Panc1 (cell line): Measurements from ENCODE around the gene POU6F1.

Source experiments
- POLR2AphosphoS5 ChIP-seq: IDR thresholded peaks from 2 replicates; pipeline ENCODE4 v1.6.1; 2012; ENCODE audit warnings: mild to moderate bottlenecking, low read depth, low read length, moderate library complexity
- TCF7L2 ChIP-seq: IDR thresholded peaks from 2 replicates; pipeline ENCODE4 v1.6.1; 2011; ENCODE audit warnings: mild to moderate bottlenecking, low read depth, low read length, inconsistent platforms
- TF ChIP-seq, protein P1 (sequence below): fragments of 450-650 bp; IDR thresholded peaks from 2 replicates; pipeline ENCODE4 v1.5.1; 2017; ENCODE audit warnings: mild to moderate bottlenecking

DNA sequence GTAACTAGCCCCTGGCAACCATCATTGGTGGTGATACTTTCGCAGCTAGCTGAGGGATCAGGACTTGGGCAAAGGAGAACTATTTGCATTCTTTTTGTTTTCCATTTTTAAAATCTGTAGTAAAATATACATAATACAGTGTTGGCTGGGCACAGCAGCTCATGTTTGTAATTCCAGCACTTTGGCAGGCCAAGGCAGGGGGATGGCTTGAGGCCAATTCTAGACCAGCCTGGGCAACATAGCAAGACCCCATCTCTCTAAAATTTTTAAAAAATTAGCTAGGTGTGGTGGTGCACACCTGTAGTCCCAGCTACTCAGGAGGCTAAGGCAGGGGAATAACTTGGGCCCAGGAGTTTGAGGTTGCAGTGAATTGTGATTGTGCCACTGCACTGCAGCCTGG is 64.9 kb downstream of the POU6F1 start:
- TF ChIP-seq, protein P1, sequence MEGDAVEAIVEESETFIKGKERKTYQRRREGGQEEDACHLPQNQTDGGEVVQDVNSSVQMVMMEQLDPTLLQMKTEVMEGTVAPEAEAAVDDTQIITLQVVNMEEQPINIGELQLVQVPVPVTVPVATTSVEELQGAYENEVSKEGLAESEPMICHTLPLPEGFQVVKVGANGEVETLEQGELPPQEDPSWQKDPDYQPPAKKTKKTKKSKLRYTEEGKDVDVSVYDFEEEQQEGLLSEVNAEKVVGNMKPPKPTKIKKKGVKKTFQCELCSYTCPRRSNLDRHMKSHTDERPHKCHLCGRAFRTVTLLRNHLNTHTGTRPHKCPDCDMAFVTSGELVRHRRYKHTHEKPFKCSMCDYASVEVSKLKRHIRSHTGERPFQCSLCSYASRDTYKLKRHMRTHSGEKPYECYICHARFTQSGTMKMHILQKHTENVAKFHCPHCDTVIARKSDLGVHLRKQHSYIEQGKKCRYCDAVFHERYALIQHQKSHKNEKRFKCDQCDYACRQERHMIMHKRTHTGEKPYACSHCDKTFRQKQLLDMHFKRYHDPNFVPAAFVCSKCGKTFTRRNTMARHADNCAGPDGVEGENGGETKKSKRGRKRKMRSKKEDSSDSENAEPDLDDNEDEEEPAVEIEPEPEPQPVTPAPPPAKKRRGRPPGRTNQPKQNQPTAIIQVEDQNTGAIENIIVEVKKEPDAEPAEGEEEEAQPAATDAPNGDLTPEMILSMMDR = no peak
- TF ChIP-seq TCF7L2 = no peak
- TF ChIP-seq POLR2AphosphoS5 = no peak
